Bronchial epithelial cell (primary cell): ENCODE data around the gene KRT8. TPM values are rescaled to one million over a fixed set of nuclear protein-coding genes. Genes with fewer than 3 reads are reported as not detected.

Source experiments
- DNase-seq: peaks from one replicate; pipeline ENCODE4 v3.0.0-alpha.2; 2010; ENCODE audit warnings: low read depth
- FAIRE-seq: peaks from 2 replicates; lab custom pipeline; 2011; peaks lifted over from hg19 to GRCh38; lab: Jason Lieb, UNC
- H3K27me3 ChIP-seq: 2 replicates; pipeline ENCODE4 v1.5.1; 2011; ENCODE audit warnings: low read length; ENCODE audit not compliant: control insufficient read depth, insufficient read depth
- H3K36me3 ChIP-seq: 2 replicates; pipeline ENCODE4 v1.5.1; 2011; ENCODE audit warnings: low read length; ENCODE audit not compliant: control insufficient read depth, insufficient read depth
- H3K4me3 ChIP-seq: 2 replicates; pipeline ENCODE4 v1.5.1; 2011; ENCODE audit warnings: mild to moderate bottlenecking, low read depth, low read length, control low read depth
- CTCF ChIP-seq: IDR thresholded peaks from 2 replicates; pipeline ENCODE4 v1.5.1; 2011; ENCODE audit warnings: mild to moderate bottlenecking, moderate library complexity, low read length, control low read depth, inconsistent platforms; ENCODE audit not compliant: insufficient read depth, severe bottlenecking
- total RNA-seq: library from RNA; depleted of rRNA; stranded (reverse); fragments of >200 nt; gene quantifications from 2 replicates; pipeline ENCODE4 v1.2.1, GENCODE V29; 2014

Gene KRT8
- total RNA-seq, 1 donor from 2014 or later = 146 TPM

GRCh38 chr12:52872644-52873389 lies 32.1 kb downstream of the KRT8 start:
- Histone ChIP-seq H3K4me3 (no peak overlapping the region), H3K27me3 (no peaks in the 10 kb centered on the region), H3K36me3 (no peaks in the 10 kb centered on the region)
- FAIRE-seq (no peak), DNase-seq (no peak)
- TF ChIP-seq CTCF = no peak

GRCh38 chr12:52871291-52872039 lies 33.4 kb downstream of the KRT8 start:
- Histone ChIP-seq H3K36me3 (no peaks in the 10 kb centered on the region), H3K27me3 (no peaks in the 10 kb centered on the region), H3K4me3 (no peak overlapping the region)
- FAIRE-seq (peak; percentile 92), DNase-seq (peak; percentile 99)
- TF ChIP-seq CTCF = no peak

GRCh38 chr12:52870361-52871290 lies 34.2 kb downstream of the KRT8 start:
- Histone ChIP-seq H3K4me3 (no peak overlapping the region), H3K27me3 (no peaks in the 10 kb centered on the region), H3K36me3 (no peaks in the 10 kb centered on the region)
- DNase-seq (peak; percentile 62), FAIRE-seq (no peak)
- TF ChIP-seq CTCF = peak; percentile 94

- H3K36me3 ChIP-seq = no peaks in the 10 kb centered on the region
- H3K27me3 ChIP-seq = no peaks in the 10 kb centered on the region
- FAIRE-seq (no peak), DNase-seq (peak; percentile 92)
- TF ChIP-seq CTCF = no peak
- no peak overlapping the region for H3K4me3 ChIP-seq
These were observed 37.2 kb downstream of the KRT8 start for GRCh38 chr12:52867642-52868041.

- H3K4me3 ChIP-seq = no peak overlapping the region
- FAIRE-seq = no peak
- no peak for TF ChIP-seq CTCF
- H3K27me3 ChIP-seq = no peaks in the 10 kb centered on the region
- DNase-seq = peak; percentile 87
- H3K36me3 ChIP-seq = no peaks in the 10 kb centered on the region
These were observed 37.7 kb downstream of the KRT8 start for GRCh38 chr12:52867152-52867551.
